ENCODE results near the gene TBCK. TPM values are rescaled to one million over a fixed set of nuclear protein-coding genes. Genes with fewer than 3 reads are reported as not detected.

The TBCK gene
- total and polyA plus RNA-seq, 2 of the 8 experiments (the other 6 are each of a cell fraction or from before 2014, with no cell fraction given): 10.2 to 18.7 TPM

GRCh38 chr4:106095408-106095807 lies 220.6 kb downstream of the TBCK start:
- H3K4me2 ChIP-seq (ENCODE audit: insufficient read depth in 1 of 2, low read depth in 2 of 2, low read length in 2 of 2): no peak overlapping the region
- peaks cover 0 to 16% (median 4%) of the 10 kb centered on the region in 4 experiments; a peak in 4 of 8 replicates for H3K36me3 ChIP-seq (ENCODE audit: control insufficient read depth in 2 of 4, insufficient read depth in 4 of 4, low read length in 3 of 4)
- no peak overlapping the region for H2AFZ ChIP-seq (ENCODE audit: low read length)
- CTCF ChIA-PET (ENCODE audit: partially characterized antibody): interaction anchor here (0.6 to 0.7 kb wide), 2 partner anchors 166 to 622 kb away, joined by 3 to 5 read pairs; partner anchors contain the start of gene PPA2
- H3K18ac ChIP-seq (ENCODE audit: extremely low read depth, low read length): no peak overlapping the region
- no peak overlapping the region for H3K14ac ChIP-seq (ENCODE audit: insufficient read length)
- H2BK15ac ChIP-seq (ENCODE audit: low read length): no peak overlapping the region
- FAIRE-seq (no peak), DNase-seq (ENCODE audit: low read depth in 1 of 2, low spot score in 2 of 2) (no peak)
- H4K20me1 ChIP-seq (replicated peaks in 1 of 2; ENCODE audit: control insufficient read depth in 1 of 2, insufficient read depth in 2 of 2, low read length in 2 of 2): no peaks in the 10 kb centered on the region
- POLR2A ChIA-PET (ENCODE audit: partially characterized antibody): interaction anchor here (0.7 to 1.1 kb wide), 2 partner anchors 11 to 25 kb away, joined by 3 read pairs; no protein-coding TSS in a partner anchor
- no peak for TF ChIP-seq FOSL1 (IDR thresholded peaks at IDR 0.05; ENCODE audit: insufficient read depth, low read depth, low read length)
- no peak overlapping the region for H3K23ac ChIP-seq (ENCODE audit: insufficient read length)
- no peak overlapping the region for H2BK5ac ChIP-seq (ENCODE audit: low read depth, low read length)
- H3K27me3 ChIP-seq (replicated peaks in 1 of 4; ENCODE audit: control insufficient read depth in 3 of 4, extremely low read depth in 1 of 4, insufficient read depth in 3 of 4, low read length in 3 of 4): no peaks in the 10 kb centered on the region
- H4K8ac ChIP-seq (ENCODE audit: extremely low read depth, insufficient read depth, low read length): no peak overlapping the region
- no peak overlapping the region for H2BK20ac ChIP-seq (ENCODE audit: low read length)
- no peak overlapping the region for H3K4me3 ChIP-seq (ENCODE audit: extremely low read depth in 1 of 4, insufficient read depth in 2 of 4, low read depth in 3 of 4, low read length in 4 of 4)
- H2BK120ac ChIP-seq (replicated peaks; ENCODE audit: low read depth, low read length): no peak overlapping the region
- H3K79me1 ChIP-seq (ENCODE audit: low read depth, low read length): no peaks in the 10 kb centered on the region
- H2AK5ac ChIP-seq (ENCODE audit: low read depth, low read length): no peak overlapping the region
- no peak overlapping the region for H2BK12ac ChIP-seq (ENCODE audit: low read depth, low read length)
- H3K9ac ChIP-seq (replicated peaks in 1 of 4; ENCODE audit: extremely low read depth in 1 of 4, low read depth in 3 of 4, low read length in 3 of 4): no peak overlapping the region
- H3K23me2 ChIP-seq (ENCODE audit: low read depth, low read length): no peaks in the 10 kb centered on the region
- H3K9me3 ChIP-seq (ENCODE audit: insufficient read depth in 2 of 2, low read depth in 1 of 2, low read length in 1 of 2): peaks cover 9 to 17% of the 10 kb centered on the region in 2 experiments
- H3K56ac ChIP-seq (replicated peaks; ENCODE audit: insufficient read length, low read depth, low read length): no peak overlapping the region
- H4K91ac ChIP-seq (replicated peaks; ENCODE audit: insufficient read length, low read length): no peak overlapping the region
- H3K4me1 ChIP-seq (replicated peaks in 1 of 4; ENCODE audit: control insufficient read depth in 3 of 4, insufficient read depth in 4 of 4, low read length in 3 of 4): peaks cover 0 to 3% (median 0%) of the 10 kb centered on the region in 4 experiments; a peak in 3 of 7 replicates
- no peaks in the 10 kb centered on the region for H3K79me2 ChIP-seq (ENCODE audit: control insufficient read depth in 1 of 2, insufficient read depth in 2 of 2, low read length in 2 of 2)
- 80% methylated on average over 2 of the region's 2 CpGs; no CpG with 5 or more reads in 1 of the 2 experiments for WGBS, 2 experiments (ENCODE audit: extremely low coverage in 1 of 2, insufficient coverage in 1 of 2, insufficient read length in 1 of 2, insufficient replicate concordance in 2 of 2, low coverage in 1 of 2, low lambda C conversion rate in 2 of 2, missing lambda C conversion rate in 1 of 2)
- H3K4ac ChIP-seq (replicated peaks; ENCODE audit: insufficient read length, low read depth, low read length): no peak overlapping the region
- no peak overlapping the region for H4K5ac ChIP-seq (ENCODE audit: insufficient read length, low read depth, low read length)
- H3K27ac ChIP-seq (ENCODE audit: low read depth, low read length): no peak overlapping the region
